SK-N-MC (cell line): Measurements from ENCODE around the gene ATXN10.

Experiments
- EZH2 ChIP-seq: fragments of 200-600 bp; sonication (generic); IDR thresholded peaks from one replicate; pipeline ENCODE4 v1.6.1; 2017; ENCODE audit warnings: antibody characterized with exemption
- FOXP2 ChIP-seq: optimal IDR thresholded peaks from 2 replicates; pipeline ENCODE3; 2011; ENCODE audit warnings: mild to moderate bottlenecking, moderate library complexity; ENCODE audit not compliant: insufficient read depth; ENCODE audit errors: extremely low read length, control extremely low read depth
- POLR2AphosphoS5 ChIP-seq: IDR thresholded peaks from 2 replicates; pipeline ENCODE4 v1.6.1; 2012; ENCODE audit warnings: mild to moderate bottlenecking, low read depth, low read length, borderline replicate concordance

- TF ChIP-seq EZH2 = no peak
- no peak for TF ChIP-seq POLR2AphosphoS5
- no peak for TF ChIP-seq FOXP2
Observed at GRCh38 chr22:45776313-45776585, 104.6 kb downstream of the ATXN10 start.
